Skeletal muscle tissue (tissue), 4 donors: ENCODE results near the gene GUK1. TPM values are rescaled to one million over a fixed set of nuclear protein-coding genes. Genes with fewer than 3 reads are reported as not detected.

ENCODE experiments used
- H3K27ac ChIP-seq: one replicate; pipeline ENCODE4 v1.7.0; 2013; ENCODE audit warnings: mild to moderate bottlenecking, low read depth, low read length, inconsistent platforms
- H3K27me3 ChIP-seq, 3 donors: one replicate each; pipeline ENCODE4 v1.7.0; 2013; ENCODE audit warnings: low read length in 3 of 3; ENCODE audit not compliant: control insufficient read depth in 3 of 3, insufficient read depth in 3 of 3
- H3K36me3 ChIP-seq, 3 donors: one replicate each; pipeline ENCODE4 v1.7.0; 2013; ENCODE audit warnings: low read length in 3 of 3; ENCODE audit not compliant: control insufficient read depth in 3 of 3, insufficient read depth in 3 of 3
- H3K4me1 ChIP-seq, 3 donors: one replicate each; pipeline ENCODE4 v1.7.0; 2013; ENCODE audit warnings: low read length in 3 of 3, mild to moderate bottlenecking in 3 of 3; ENCODE audit not compliant: control insufficient read depth in 3 of 3, insufficient read depth in 3 of 3
- H3K4me3 ChIP-seq, 3 donors: one replicate each; pipeline ENCODE4 v1.7.0; 2013; ENCODE audit warnings: low read length in 3 of 3
- H3K9ac ChIP-seq, 3 donors: one replicate each; pipeline ENCODE4 v1.7.0; 2013; ENCODE audit warnings: low read length in 3 of 3, mild to moderate bottlenecking in 3 of 3, moderate library complexity in 2 of 3, low read depth in 1 of 3
- H3K9me3 ChIP-seq, 3 donors: one replicate each; pipeline ENCODE4 v1.7.0; 2013; ENCODE audit warnings: low read length in 3 of 3; ENCODE audit not compliant: control insufficient read depth in 3 of 3
- total RNA-seq: library from RNA; depleted of rRNA; stranded (reverse); fragments of >200 nt; gene quantifications from one replicate; pipeline ENCODE4 v1.2.3, GENCODE V29; 2014
- donor health status: Osteomylitis.

GUK1 gene
- total RNA-seq, 1 donor from 2014 or later = 165 TPM

- H3K27ac ChIP-seq = no peak overlapping the region
- H3K9ac ChIP-seq = peak overlapping the region in 1 of 3 donors; percentile 16
- peaks cover 27 to 35% (median 31%) of the 10 kb centered on the region in 3 donors for H3K36me3 ChIP-seq
- no peaks in the 10 kb centered on the region for H3K9me3 ChIP-seq
- peaks cover 36 to 53% (median 44%) of the 10 kb centered on the region in 3 donors for H3K4me1 ChIP-seq
- no peak overlapping the region for H3K4me3 ChIP-seq
- H3K27me3 ChIP-seq = no peaks in the 10 kb centered on the region
Measured at GRCh38 chr1:228104526-228105269, 35.4 kb upstream of the GUK1 start.

DNA sequence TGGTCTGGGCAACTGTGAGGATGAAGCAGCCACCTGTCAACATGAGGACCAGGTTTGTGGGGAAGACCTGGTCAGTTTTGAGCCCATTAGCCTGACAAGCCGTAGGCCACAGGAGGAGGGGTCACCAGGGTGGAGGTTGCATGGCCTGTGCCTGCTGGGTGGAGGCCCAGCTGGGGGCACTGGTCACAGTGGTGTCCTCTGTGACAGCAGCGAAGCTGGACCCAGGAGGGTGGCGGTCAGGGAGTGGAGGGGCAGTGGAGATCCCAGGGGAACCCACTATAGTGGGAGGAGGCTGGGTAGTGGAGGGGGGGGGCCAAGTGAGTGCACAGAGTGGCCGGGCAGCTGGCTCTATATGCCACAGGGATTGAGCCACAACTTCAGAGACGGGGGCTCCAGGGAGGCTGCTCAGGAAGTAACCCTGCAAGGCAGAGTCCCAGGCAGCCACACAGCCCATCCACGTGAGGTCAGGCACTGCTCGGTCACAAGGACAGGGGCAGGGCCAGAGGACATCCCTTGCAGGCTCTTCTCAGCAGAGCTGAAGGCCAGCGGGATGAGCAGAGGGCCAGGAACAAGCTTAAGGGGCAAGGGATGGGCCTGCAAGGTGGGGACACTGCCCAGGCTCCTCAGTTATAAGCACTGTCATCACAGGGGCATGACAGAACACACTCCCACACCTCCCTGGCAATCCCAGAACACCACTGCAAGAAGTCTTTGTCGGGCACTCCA lies 34.6 kb upstream of the GUK1 start:
- Histone ChIP-seq H3K36me3 (peaks cover 22 to 29% (median 27%) of the 10 kb centered on the region in 3 donors), H3K9me3 (no peaks in the 10 kb centered on the region), H3K4me3 (no peak overlapping the region), H3K9ac (no peak overlapping the region), H3K27me3 (no peaks in the 10 kb centered on the region), H3K27ac (no peak overlapping the region), H3K4me1 (peaks cover 42 to 59% (median 49%) of the 10 kb centered on the region in 3 donors)

DNA sequence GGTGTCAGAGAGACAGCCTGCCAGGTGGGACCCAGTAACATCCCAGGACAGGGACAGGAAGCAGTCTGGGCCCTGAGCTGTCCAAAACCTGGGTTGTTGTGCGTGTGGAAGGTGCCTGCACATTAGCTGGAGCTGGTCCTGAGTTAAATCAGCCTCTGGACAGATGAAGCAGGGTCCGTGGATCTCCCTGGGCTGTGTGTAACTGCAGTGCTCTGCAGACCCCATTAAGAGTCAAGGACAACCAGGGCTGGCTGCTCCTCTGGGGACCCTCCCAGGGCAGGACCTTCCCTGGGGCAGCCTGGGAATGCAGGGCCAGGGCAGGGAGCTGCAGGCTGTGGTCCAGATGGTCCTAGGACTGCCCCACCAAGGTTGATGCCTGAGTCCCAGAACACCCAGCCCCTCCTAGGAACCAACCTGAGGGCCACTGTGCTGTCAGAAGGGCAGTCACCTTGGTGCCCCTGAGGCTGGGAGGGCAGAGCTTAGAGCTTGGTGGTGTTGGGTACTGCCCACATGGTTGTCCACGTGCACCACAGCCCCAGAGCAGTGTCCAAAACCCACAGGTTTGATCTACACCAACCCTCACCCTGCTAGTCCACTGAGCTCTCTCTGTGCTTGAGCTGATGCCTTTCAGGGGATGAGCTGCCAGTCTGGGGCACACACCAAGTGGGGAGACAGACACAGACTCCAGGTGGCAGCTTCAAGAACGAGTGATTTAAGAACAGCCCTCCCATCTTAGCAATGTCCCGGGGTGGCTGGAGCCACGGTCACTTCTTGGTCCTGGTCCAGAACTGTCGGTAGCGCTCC lies 33.9 kb upstream of the GUK1 start:
- Histone ChIP-seq H3K4me1 (peaks cover 38 to 54% (median 46%) of the 10 kb centered on the region in 3 donors), H3K27ac (no peak overlapping the region), H3K9me3 (no peaks in the 10 kb centered on the region), H3K27me3 (no peaks in the 10 kb centered on the region), H3K9ac (no peak overlapping the region), H3K36me3 (peaks cover 16 to 22% (median 21%) of the 10 kb centered on the region in 3 donors), H3K4me3 (no peak overlapping the region)

GRCh38 chr1:228106800-228107054 lies 33.4 kb upstream of the GUK1 start:
- Histone ChIP-seq H3K4me3 (no peak overlapping the region), H3K36me3 (peaks cover 16 to 22% (median 21%) of the 10 kb centered on the region in 3 donors), H3K9ac (no peak overlapping the region), H3K9me3 (no peaks in the 10 kb centered on the region), H3K4me1 (peaks cover 36 to 50% (median 45%) of the 10 kb centered on the region in 3 donors), H3K27me3 (no peaks in the 10 kb centered on the region), H3K27ac (no peak overlapping the region)

GRCh38 chr1:228107636-228108035 lies 32.4 kb upstream of the GUK1 start:
- Histone ChIP-seq H3K36me3 (peaks cover 16 to 22% (median 21%) of the 10 kb centered on the region in 3 donors), H3K27ac (no peak overlapping the region), H3K4me3 (no peak overlapping the region), H3K4me1 (peaks cover 36 to 47% (median 41%) of the 10 kb centered on the region in 3 donors), H3K9ac (no peak overlapping the region), H3K9me3 (no peaks in the 10 kb centered on the region), H3K27me3 (no peaks in the 10 kb centered on the region)

DNA sequence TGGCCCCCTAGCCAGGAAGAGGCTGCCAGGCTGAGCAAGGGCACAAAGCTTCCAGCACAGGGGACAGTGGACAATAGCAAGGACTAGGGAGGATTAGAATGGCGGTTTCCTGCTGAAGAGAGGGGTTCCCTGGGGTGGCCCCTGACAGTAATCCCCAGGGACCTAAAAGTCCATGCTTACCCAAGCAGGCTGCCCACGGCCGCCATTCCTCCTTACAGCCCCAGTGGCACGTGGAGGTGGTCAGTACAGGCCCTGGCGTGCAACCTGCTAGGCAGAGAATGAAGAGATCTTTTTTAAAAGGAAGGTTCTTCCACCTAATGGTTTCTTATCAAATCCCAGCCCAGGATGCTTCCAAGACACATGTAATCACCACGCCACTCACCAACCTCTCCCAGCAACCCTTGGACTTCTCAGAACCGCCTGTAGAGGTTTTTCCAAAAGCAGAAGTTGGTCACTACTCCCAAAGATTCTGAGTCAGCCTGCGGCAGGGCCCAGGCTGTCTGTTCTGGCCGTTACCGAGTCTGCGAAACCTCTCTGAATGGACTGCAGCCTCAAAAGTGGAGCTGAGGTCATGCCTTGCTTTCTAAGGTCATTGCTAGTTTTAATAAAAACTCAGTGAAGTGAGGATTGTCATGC lies 31.9 kb upstream of the GUK1 start:
- H3K9me3 ChIP-seq = no peaks in the 10 kb centered on the region
- H3K27me3 ChIP-seq = no peaks in the 10 kb centered on the region
- peak overlapping the region; percentile 83 for H3K27ac ChIP-seq
- H3K36me3 ChIP-seq = peaks cover 16 to 22% (median 21%) of the 10 kb centered on the region in 3 donors
- peaks cover 36 to 45% (median 41%) of the 10 kb centered on the region in 3 donors for H3K4me1 ChIP-seq
- peak overlapping the region; percentile 95 to 100 (median 98) for H3K4me3 ChIP-seq
- peak overlapping the region; percentile 96 to 99 (median 97) for H3K9ac ChIP-seq

- Histone ChIP-seq H3K27ac (peak overlapping the region; percentile 83), H3K27me3 (no peaks in the 10 kb centered on the region), H3K9me3 (no peaks in the 10 kb centered on the region), H3K9ac (peak overlapping the region; percentile 96 to 99 (median 97)), H3K36me3 (peaks cover 16 to 22% (median 21%) of the 10 kb centered on the region in 3 donors), H3K4me1 (peaks cover 31 to 41% (median 36%) of the 10 kb centered on the region in 3 donors), H3K4me3 (peak overlapping the region; percentile 95 to 100 (median 98))
Measured at GRCh38 chr1:228108742-228109072, 31.4 kb upstream of the GUK1 start.

DNA sequence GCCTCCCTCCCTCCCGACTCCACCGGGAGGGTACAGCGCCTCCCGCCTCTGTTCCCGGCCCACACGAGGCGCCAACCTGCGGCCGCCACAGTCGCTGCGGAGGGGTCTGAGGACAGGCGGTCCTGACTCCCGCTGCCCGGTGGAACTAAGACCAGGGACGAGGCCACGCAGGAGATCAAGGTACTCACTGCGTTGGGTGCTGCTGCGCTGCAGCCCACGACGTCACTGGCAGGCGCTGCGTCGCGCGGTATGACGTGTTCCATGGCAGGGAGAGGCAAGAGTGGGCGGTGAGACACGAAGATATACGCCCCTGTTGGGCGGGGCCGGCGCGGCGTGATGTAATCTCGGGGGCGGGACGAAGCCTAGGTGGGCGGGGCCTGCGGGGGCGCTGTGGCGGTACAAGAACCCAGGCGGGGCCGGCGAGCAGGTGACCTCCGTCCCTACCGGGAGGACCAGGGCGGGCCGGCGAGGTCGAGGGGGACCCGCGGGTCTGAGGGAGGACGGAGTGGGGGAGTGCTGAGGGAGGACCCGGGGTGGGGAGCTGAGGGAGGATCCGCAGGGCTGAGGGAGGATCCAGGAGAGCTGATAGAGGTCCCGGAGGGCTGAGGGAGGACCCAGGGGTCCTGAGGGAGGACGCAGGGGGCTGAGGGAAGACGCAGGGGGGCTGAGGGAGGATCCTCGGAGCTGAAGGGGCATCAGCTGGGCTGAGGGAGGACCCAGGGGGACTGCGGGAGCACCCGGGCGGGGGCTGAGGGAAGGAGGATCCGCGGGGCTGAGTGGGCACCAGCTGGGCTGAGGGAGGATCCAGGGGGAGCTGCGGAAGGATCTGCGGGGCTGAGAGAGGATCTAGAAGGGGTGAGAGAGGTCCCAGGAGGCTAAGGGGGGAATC lies 30.8 kb upstream of the GUK1 start, which contains the start of gene MRPL55:
MRPL55 (minus strand) TSS at position 227 of the 889 bp plus-strand sequence. CDS start 1,039 bp downstream, outside the sequence.
- H3K4me3 ChIP-seq = peak within 1 kb of the TSS; percentile 95 to 100 (median 98)
- H3K36me3 ChIP-seq = peaks cover 16 to 22% (median 21%) of the 10 kb centered on the region in 3 donors
- H3K4me1 ChIP-seq = peaks cover 25 to 35% (median 30%) of the 10 kb centered on the region in 3 donors
- no peaks in the 10 kb centered on the region for H3K9me3 ChIP-seq
- no peaks in the 10 kb centered on the region for H3K27me3 ChIP-seq
- H3K27ac ChIP-seq = peak within 1 kb of the TSS; percentile 83
- peak within 1 kb of the TSS; percentile 96 to 99 (median 97) for H3K9ac ChIP-seq
